ENCODE measurements around the gene RRAD.

RRAD gene

DNA sequence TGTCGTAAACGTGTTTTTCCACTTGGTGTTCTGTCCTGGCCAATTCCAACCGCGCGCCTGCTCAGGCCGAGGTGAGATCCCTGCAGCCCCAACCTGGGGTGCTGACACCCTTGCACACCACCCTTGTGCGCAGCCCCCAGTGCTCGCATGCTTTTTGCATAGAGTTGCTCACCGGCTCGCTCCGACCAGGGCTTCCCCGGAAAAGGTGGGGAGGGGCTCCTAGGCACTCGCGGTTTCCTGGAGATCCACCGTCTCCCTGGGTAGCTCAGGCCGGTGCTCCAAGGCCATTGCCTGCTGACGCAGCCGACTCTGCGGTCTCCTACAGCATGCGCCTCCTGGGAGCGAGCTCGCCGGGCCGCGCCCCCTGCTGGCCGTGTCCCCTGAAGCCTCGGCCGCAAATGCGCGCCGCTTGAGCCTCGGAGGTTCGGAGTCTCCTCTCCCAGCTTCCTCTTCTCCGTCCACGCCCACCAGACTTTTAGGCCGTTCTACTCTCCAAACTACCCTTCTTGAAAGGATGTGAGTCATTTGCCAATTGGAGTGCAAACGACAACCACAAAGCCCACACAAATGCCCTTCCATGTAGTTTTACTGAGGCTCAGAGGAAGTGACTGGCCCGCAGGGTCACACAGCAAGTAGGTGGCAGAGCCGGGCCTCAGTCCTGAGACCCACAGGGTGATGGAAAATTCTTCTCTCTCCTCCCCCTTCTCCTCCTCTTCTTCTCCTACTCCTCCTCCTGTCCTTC lies 52.2 kb downstream of the RRAD start:
- DNase-seq = peak; percentile 99

DNA sequence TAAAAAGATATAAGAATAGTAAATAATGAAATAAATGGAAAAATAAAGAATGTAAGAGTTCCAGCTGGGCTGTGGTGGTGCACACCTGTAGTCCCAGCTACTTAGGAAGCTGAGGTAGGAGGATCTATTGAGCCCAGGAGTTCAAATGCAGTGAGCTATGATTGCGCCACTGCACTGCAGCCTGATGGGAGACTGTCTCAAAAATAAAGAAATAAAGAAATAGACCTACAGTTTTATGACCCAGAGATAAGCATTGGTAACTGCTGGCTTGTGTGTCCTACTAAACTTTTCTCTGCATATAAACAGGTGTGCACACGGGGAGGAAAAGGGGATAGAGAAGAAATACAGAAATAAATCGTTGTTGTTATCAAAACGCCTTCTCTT lies 52.8 kb downstream of the RRAD start:
- no peak for DNase-seq

DNA sequence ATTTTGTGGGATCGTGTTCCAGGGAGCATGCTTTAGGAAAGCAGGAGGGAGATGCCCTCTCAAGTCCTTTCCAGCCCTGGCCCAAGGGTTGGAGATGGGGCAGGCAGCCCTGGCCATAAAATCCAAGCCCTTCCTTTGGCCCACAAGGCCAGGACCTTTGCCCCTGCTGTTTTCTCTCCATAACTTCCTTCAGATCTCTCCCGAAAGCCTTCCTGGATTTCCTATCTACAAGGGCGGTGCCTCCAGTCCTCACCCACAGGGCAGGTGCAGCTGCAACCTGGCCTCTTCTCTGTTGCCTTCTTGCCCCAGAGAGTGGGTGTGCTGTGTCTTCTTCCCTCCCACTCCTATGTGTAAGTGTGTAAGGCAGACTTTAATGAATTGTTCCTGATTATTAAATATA lies 53.5 kb downstream of the RRAD start:
- no peak for DNase-seq

Measured in activated CD4-positive, alpha-beta T cell treated with anti-CD3 and anti-CD28 coated beads, Interleukin-2, amount 50 U/mL, for 16 hours (primary cell).